Skeletal muscle satellite cell (primary cell): ENCODE results near the gene STK25.
"Not testable (repeated sequence)": the region's sequence is repeated elsewhere in the genome, so short reads cannot be mapped to it uniquely, and the experiment has no call there.

Experiments used
- H3K27me3 ChIP-seq: 2 replicates; pipeline ENCODE4 v1.7.0; 2013; ENCODE audit warnings: low read length; ENCODE audit not compliant: control insufficient read depth, insufficient read depth
- H3K36me3 ChIP-seq: 2 replicates; pipeline ENCODE4 v1.7.0; 2013; ENCODE audit warnings: mild to moderate bottlenecking, control low read depth, low read length; ENCODE audit not compliant: insufficient read depth
- H3K4me1 ChIP-seq: 2 replicates; pipeline ENCODE4 v1.7.0; 2013; ENCODE audit warnings: low read length; ENCODE audit not compliant: control insufficient read depth, insufficient read depth
- H3K4me2 ChIP-seq: 2 replicates; pipeline ENCODE4 v1.7.0; 2013; ENCODE audit warnings: mild to moderate bottlenecking, low read length
- H3K4me3 ChIP-seq: 2 replicates; pipeline ENCODE4 v1.7.0; 2013; ENCODE audit warnings: low read length
- H3K9ac ChIP-seq: 2 replicates; pipeline ENCODE4 v1.7.0; 2013; ENCODE audit warnings: mild to moderate bottlenecking, low read depth, low read length, moderate library complexity
- H3K9me3 ChIP-seq: replicated peaks from 2 replicates; pipeline ENCODE4 v1.7.0; 2013; ENCODE audit warnings: mild to moderate bottlenecking, control low read depth, low read length

STK25 gene

GRCh38 chr2:241538838-241539615 is 30.6 kb upstream of the STK25 start:
- no peak overlapping the region for H3K4me3 ChIP-seq
- no peak overlapping the region for H3K4me2 ChIP-seq
- H3K9me3 ChIP-seq, result no peaks in the 10 kb centered on the region
- no peak overlapping the region for H3K9ac ChIP-seq
- H3K27me3 ChIP-seq, result peaks cover 11% of the 10 kb centered on the region
- peaks cover 19% of the 10 kb centered on the region for H3K4me1 ChIP-seq
- H3K36me3 ChIP-seq, result no peaks in the 10 kb centered on the region

DNA sequence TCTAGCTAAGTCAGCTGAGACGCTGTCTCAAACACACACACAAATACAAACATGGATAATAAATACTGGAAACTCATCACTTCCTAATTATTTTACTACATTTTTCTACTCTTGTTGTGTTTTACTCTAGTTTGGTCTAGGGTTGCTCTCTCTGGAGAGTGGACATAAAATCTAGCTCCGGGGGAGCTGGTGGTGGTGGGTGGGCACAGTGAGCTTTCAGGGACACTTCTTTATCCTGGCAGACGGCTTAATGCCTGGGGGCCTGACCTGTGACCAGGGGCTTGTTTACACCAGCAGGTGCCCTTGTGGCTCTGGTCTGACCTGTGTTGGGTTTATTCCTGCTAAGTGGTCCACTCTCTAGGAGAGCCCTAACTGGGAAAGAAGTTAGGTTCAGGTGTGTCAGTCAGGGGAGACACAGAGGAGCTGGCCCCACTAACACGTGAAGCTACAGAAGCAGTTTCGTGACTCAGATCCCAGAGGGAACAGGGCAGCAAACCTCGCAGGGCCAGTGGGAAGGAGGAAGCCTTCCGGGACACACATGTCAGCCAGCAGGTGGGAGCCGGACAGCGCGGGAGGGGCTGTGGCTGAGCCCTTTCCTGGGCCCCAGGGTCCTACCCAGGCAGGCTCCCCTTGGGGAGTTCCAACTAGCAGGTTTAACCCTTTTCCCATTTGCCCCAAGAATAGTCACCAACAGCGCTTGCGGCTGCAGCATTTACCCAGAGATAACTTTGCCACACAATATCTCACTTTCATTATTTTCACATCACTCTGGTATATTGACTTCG is 27.7 kb upstream of the STK25 start:
- Histone ChIP-seq H3K9ac (no peak overlapping the region), H3K4me2 (no peak overlapping the region), H3K27me3 (peaks cover 18% of the 10 kb centered on the region), H3K4me1 (peaks cover 7% of the 10 kb centered on the region), H3K36me3 (no peaks in the 10 kb centered on the region), H3K9me3 (no peaks in the 10 kb centered on the region), H3K4me3 (no peak overlapping the region)

GRCh38 chr2:241534701-241535375 is 26.5 kb upstream of the STK25 start:
- Histone ChIP-seq H3K9ac (no peak overlapping the region), H3K4me3 (no peak overlapping the region), H3K9me3 (no peaks in the 10 kb centered on the region), H3K4me2 (no peak overlapping the region), H3K27me3 (peaks cover 23% of the 10 kb centered on the region), H3K4me1 (no peaks in the 10 kb centered on the region), H3K36me3 (no peaks in the 10 kb centered on the region)

DNA sequence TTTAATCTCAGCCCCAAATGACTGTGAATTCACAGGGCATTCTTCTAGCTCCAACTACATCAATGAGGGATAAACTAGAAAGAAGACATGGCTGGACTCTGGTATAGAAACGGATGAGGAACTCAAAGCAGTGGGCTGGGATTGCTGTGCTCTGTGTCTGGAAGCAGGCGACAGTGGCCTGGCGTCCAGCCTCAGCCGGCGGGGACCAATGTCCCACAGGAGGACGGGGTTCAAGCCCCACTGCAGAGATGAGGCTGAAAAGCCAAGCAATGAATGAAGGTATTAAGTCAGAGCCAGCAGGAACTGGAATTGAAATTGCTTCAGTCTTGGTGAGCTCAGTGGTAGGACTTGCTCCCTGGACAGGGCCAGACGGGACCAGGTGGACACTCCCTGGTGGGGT is 25.9 kb upstream of the STK25 start:
- H3K4me1 ChIP-seq, result no peaks in the 10 kb centered on the region
- no peaks in the 10 kb centered on the region for H3K9me3 ChIP-seq
- H3K9ac ChIP-seq, result no peak overlapping the region
- H3K36me3 ChIP-seq, result no peaks in the 10 kb centered on the region
- H3K4me3 ChIP-seq, result no peak overlapping the region
- no peak overlapping the region for H3K4me2 ChIP-seq
- H3K27me3 ChIP-seq, result peaks cover 23% of the 10 kb centered on the region

GRCh38 chr2:241532733-241533601 is 24.6 kb upstream of the STK25 start:
- H3K36me3 ChIP-seq, result no peaks in the 10 kb centered on the region
- H3K9ac ChIP-seq, result no peak overlapping the region
- H3K4me3 ChIP-seq, result no peak overlapping the region
- H3K4me1 ChIP-seq, result no peaks in the 10 kb centered on the region
- H3K9me3 ChIP-seq, result no peaks in the 10 kb centered on the region
- H3K4me2 ChIP-seq, result no peak overlapping the region
- peaks cover 23% of the 10 kb centered on the region for H3K27me3 ChIP-seq

DNA sequence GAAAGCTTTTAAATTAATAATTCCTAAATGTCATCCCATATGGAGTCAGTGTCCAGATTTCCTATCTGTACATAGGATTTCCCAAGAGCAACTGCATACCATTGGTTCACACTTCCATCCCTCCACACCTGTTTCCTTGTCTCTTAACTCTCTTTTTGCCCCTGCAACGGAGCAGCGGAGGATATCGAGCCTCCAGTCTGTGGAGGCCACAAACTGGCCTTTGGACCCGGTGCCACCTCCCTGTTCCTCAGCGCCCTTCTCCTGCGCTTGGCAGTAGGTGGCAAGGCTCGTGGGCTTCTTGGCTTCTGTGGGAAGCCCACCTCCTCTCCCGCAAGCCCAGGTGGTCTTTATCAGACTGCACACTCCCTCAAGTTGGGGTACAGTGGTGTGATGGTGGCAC is 23.8 kb upstream of the STK25 start:
- no peak overlapping the region for H3K4me3 ChIP-seq
- no peaks in the 10 kb centered on the region for H3K36me3 ChIP-seq
- H3K4me2 ChIP-seq, result no peak overlapping the region
- no peaks in the 10 kb centered on the region for H3K9me3 ChIP-seq
- no peak overlapping the region for H3K9ac ChIP-seq
- peaks cover 23% of the 10 kb centered on the region for H3K27me3 ChIP-seq
- no peaks in the 10 kb centered on the region for H3K4me1 ChIP-seq

DNA sequence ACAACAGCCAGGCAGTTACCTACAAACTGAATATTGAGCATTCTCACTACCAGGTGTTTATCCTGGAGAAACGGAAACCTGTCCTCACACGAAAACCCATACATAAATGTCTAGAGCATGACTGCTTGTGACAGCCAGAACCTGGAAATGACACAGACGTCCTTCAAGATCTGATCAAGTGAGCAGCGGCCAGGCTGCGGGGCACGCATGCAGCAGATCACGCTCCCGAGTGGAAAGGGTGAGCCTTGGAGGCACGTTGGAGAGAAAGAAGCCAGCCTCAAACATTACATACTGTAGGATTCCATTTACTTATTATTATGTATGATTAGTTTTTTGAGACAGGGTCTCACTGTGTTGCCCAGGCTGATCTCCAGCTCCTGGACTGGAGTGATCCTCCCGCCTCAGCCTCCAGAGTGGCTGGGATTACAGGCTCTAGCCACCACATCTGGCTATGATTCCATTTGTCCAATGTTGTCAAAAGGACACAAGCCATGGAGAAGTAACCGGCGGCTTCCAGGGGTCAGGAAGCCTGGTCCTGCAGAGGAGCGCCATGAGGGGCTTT is 22.9 kb upstream of the STK25 start:
- no peak overlapping the region for H3K4me2 ChIP-seq
- H3K4me1 ChIP-seq, result no peaks in the 10 kb centered on the region
- peaks cover 23% of the 10 kb centered on the region for H3K27me3 ChIP-seq
- H3K9ac ChIP-seq, result no peak overlapping the region
- no peak overlapping the region for H3K4me3 ChIP-seq
- H3K9me3 ChIP-seq, result no peaks in the 10 kb centered on the region
- H3K36me3 ChIP-seq, result no peaks in the 10 kb centered on the region

DNA sequence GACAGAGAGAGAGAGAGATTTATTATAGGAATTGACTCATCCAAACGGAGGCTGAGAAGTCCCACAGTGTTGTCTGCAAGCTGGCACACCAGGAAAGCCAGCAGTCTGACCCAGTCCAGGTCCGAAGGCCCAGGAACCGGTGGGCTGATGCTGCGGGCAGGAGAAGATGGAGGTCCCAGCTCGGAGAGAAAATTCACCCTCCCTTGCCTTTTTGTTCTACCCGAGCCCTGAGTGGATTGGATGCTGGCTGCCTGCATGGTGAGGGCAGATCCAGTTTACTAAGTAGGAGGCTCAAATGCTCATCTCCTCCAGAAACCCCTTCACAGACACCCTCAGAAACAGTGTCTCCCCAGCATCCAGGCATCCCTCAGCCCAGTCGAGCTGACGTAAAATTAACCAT is 22.2 kb upstream of the STK25 start:
- Histone ChIP-seq H3K27me3 (peaks cover 23% of the 10 kb centered on the region), H3K9ac (no peak overlapping the region), H3K4me1 (no peaks in the 10 kb centered on the region), H3K36me3 (no peaks in the 10 kb centered on the region), H3K4me3 (no peak overlapping the region), H3K9me3 (no peaks in the 10 kb centered on the region), H3K4me2 (no peak overlapping the region)

DNA sequence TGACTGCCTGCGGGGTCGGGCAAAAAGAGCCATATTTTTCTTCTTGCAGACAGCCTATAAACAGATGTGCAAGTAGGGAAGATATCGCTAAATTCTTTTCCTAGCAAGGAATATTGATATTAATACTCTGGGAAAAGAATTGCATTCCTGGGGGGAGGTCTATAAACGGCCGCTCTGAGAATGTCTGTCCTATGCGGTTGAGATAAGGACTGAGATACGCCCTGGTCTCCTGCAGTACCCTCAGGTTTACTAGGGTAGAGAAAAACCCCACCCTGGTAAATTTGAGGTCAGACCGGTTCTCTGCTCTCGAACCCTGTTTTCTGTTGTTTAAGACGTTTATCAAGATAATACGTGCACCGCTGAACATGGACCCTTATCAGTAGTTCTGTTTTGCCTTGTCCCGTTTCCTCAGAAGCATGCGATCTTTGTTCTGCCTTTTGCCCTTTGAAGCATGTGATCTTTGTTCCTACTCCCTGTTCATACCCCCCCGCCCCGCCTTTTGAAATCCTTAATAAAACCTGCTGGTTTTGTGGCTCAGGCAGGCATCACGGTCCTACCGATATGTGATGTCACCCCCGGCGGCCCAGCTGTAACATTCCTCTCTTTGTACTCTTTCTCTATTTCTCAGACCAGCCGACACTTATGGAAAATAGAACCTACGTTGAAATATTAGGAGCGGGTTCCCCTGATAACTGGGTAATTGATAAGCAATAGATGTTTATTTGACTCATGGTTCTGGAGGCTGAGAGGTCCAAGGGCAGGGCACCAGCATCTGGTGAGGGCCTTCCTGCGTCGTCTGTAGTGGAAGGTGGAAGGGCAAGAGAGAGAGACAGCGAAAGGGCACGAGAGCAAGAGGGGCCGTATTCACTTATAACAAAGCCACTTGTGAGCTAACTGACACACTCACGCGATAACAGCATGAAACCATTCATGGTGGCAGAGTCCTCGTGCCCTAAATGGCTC is 17.7 kb upstream of the STK25 start:
- H3K4me1 ChIP-seq, H3K4me3 ChIP-seq, H3K4me2 ChIP-seq, H3K36me3 ChIP-seq, H3K9me3 ChIP-seq, H3K27me3 ChIP-seq, H3K9ac ChIP-seq: not testable (repeated sequence)

GRCh38 chr2:241522477-241522876 is 14.1 kb upstream of the STK25 start:
- no peaks in the 10 kb centered on the region for H3K9me3 ChIP-seq

More at GRCh38 chr2:241522477-241522876, 14.1 kb upstream of the STK25 start:
- H3K9ac ChIP-seq, result no peak overlapping the region
- H3K4me3 ChIP-seq, result no peak overlapping the region
- peaks cover 7% of the 10 kb centered on the region for H3K27me3 ChIP-seq
- H3K4me2 ChIP-seq, result no peak overlapping the region
- no peaks in the 10 kb centered on the region for H3K4me1 ChIP-seq
- H3K36me3 ChIP-seq, result no peaks in the 10 kb centered on the region
